GM18517 (cell line): ENCODE measurements around the gene DQX1.

Experiments used
- ATAC-seq: cut with Tn5 transposase; IDR thresholded peaks from one replicate; pipeline ENCODE4 v1.9.1; 2021; ENCODE audit warnings: mild to moderate bottlenecking, moderate library complexity; ENCODE audit not compliant: unreplicated experiment

Gene DQX1

GRCh38 chr2:74554820-74555531, 28.9 kb upstream of the DQX1 start:
- peak; percentile 38 for ATAC-seq

- ATAC-seq: peak; percentile 55
These were observed 28.1 kb upstream of the DQX1 start, which contains the start of the genes DOK1 and LOXL3 for GRCh38 chr2:74553892-74554819. TSS of gene DOK1 (plus strand) at chr2:74554720. CDS start at chr2:74554755, 35 bp downstream. TSS of gene LOXL3 (minus strand) at chr2:74553942. CDS start at chr2:74552634, 1,308 bp downstream.

DNA sequence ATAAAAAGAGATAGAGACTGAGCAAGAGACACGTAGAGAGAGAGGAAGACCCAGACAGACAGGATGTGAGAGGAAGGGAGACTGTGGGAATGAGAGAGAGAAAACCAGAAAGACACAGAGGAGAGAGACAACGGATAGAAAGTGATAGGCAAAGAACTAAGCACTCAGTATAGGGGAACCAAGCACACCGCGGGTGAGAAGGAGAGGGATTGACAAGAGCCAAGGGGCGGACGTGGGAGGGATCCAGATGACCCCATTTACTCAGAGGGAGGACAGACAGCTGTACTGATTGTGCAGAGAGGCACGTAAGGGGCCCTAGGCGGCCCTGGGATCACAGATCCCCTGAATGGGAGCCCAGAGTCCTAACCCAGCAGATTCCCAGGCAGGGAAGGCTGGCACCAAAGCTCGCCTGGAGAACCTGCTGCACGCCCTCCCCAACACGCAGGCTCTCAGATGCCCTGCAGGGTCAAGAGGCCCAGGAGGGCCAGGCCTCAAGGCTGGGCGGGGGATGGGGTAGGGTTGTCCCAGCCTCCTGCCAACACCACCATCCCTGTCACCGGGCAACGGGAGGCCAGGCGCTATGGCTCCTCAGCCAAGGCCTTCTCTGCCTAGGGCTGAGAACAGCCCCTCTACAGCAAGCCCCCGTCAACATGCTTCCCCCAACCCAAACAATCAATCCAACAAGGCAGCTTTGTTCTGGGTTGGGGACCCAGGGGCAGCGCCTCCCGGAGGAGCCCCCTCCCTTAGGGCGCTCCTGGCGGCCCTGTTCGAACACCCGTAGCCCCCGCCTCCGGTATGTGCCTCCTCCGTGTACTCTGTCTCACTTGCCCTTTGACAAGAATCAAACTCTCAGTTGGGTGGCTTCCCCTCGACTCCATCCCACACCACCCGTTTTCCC, 27.1 kb upstream of the DQX1 start:
- ATAC-seq: no peak

- ATAC-seq: no peak
These were observed 26.2 kb upstream of the DQX1 start for GRCh38 chr2:74551942-74552913.

DNA sequence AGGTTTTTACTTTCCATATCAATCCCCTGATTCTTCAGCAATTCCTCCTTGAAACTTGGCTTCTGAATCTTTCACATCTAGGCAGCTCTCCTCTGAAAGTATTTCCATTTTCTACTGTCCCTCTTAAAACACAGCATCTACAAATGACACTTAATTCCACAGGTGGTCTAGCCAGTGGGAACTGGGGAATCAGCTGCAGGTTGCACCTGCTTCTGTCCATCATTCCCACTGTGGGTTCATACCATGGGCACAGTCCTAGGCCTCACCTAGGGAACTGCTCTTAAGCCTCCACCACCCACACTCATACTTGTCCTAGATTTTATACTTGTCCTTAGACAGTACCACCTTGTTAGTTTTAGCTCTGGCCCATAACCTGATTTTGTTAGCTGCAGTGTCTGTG, 25.5 kb upstream of the DQX1 start:
- no peak for ATAC-seq

DNA sequence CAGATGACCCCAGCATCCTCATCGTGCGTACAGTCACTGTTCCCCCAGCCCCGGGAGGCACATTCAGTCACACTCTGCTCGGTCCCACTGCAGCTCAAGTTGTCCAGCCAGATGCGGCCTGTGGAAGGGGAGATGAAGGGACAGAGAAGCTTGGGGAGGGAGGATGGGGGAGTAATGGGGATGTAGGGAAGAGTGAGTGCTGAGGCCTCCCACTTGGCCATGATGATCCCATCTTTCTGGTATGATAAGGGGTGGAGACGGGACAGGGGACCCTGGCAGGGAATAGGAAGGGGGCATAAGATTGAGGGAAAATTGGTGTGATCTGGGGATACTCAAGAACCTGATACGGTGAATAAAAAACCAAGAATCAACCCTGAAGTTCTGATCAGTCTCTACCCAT, 24.2 kb upstream of the DQX1 start:
- no peak for ATAC-seq

DNA sequence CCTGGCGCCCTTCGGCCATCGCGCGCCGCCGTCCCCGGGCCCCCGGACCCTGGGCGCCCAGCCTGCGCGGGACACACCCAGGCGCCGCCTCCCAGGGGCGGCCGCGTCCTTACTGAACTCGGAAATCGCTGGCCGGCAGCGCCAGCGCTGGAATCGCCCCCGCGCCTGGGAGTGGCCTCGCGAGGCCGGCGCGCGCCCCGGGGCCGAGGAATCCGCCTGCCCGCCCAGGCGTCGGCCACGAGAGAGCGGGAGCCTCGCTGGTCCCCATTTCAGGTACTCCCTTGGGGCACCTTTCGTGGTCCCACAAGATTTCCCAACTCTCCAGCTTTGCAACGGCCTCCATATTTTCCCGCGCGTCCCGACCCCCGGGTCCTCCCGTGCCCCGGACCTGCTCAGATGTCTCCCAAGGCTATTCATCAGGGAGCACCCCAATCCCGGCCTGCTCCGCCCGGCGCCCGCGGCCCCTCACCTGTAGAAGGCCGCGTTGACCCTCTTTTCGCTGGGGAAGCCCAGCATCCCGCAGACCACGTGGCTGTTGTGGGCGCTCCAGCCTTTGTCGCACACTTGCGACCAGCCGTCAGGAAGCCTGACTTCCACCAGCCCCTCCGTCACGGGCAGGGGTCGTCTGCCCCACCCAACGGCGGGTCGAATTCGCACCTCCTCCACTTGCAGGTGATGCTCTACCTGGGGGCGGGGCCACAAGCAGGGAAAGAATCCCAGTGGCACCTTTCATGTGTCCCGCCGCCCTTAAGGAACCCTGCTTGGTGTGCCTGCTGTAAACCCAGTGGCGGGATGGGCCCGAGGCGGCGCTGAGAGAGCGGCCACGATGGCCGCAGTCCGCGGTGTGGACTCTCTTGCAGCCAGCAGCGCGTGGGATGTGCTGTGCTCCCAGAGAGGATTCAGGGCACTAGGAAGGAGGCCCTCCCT, 23.1 kb upstream of the DQX1 start:
- no peak for ATAC-seq

DNA sequence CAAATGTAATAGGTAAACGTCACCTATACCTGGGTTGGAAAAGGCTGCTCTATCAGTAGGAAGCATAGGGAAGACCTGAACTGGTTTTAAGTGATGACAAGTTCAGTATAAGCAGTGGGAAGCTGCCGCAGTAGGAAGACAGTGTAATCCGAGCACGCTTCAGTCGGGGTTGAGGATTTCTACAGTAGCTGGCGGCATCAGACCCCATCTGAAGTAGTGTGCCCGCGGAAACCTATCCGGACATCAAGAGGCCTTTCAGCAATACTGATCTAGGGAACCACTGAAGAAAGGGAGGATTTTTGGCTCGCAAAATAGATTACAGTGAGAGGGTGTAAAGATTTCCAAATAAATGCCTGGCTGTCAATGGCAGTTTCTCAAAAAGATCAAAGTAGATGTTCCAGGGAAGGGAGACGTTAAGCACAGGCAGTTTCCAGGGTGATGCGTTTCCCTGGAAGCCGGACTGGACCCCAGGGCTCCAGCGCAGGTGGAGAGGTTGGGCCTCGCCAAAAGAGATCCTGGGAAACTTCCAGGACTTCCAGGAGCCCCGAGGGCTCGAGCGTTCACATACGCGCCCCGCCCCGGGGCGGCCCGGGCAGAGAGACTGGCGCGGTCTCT, 22.4 kb upstream of the DQX1 start:
- ATAC-seq: no peak

- ATAC-seq: no peak
These were observed 20.0 kb upstream of the DQX1 start for GRCh38 chr2:74546004-74546403.

DNA sequence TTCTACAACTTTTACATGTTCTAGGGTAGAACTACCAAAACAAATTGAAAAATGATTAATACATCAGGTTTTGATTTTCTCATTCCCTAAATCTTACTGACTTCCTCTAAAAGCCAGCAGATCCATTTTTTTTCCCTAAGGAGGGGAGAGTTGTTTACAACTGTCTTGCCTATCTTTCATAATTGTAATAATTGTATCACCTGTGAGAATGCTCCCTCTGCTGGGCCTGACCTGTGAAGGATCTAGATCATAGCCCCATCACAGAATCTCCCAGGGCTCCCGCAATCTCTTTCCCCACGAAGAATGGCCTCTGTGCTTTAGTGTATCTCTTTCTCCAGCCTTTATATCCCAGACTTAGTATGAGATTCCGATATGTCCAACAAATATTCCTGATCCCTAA, 18.6 kb upstream of the DQX1 start:
- no peak for ATAC-seq

DNA sequence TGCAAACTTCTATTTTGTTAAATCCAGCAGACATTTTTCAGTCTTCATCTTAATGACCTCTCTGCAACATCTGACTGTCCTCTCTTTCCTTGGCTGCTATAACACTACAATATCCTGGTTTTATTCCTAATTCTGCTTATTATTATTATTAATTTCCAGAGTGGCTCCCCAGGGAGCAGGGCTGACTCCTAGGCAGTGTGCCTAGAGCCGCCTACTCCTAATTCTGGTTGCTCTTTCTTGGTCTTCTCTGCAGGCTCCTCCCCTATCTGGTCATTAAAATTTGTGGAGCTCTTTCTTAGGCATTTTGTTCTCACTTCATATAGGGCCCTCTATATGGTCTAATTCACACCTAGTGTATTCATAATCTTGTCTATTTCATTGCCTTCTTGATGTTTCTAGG, 16.9 kb upstream of the DQX1 start:
- ATAC-seq: no peak

DNA sequence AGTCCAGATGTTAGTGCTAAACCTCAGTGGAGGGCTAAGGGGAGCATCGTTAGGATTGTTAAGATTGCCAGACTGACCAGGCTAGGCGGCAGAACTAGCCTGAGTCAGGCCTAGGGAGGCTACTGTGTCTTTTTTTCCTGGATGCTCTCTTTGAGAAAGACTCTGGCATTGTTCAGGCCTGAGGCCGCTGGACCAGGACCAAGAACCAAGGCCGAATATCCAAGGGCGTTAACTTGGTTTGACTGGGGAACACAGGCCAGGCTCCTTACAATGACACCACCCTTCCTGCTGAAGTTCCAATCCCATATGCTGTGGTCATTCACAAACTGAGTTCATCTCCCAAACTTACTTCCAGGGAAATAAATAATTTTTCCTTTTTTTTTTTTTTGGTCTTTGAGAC, 14.3 kb upstream of the DQX1 start:
- no peak for ATAC-seq

- no peak for ATAC-seq
These were observed 12.9 kb upstream of the DQX1 start for GRCh38 chr2:74538881-74539339.

DNA sequence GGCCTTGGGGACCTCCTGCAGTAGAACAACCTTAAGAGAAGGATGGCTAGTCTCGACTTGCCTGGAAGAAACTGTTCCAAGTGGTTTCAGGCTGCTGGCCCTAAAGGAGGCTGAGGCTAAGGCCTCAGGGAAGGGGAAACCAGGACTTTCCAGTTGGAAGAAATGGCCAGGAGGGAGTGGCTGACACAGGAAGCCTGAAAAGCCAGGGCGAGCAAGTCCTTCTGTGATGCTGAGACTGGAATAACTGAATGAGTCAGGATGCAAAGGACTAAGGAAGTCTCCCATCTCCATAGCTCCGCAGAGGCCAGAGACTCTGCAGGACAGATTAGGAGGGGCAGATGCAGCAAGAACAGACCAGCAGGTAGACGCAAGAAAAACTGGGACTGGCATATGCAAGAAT, 11.1 kb upstream of the DQX1 start:
- no peak for ATAC-seq

DNA sequence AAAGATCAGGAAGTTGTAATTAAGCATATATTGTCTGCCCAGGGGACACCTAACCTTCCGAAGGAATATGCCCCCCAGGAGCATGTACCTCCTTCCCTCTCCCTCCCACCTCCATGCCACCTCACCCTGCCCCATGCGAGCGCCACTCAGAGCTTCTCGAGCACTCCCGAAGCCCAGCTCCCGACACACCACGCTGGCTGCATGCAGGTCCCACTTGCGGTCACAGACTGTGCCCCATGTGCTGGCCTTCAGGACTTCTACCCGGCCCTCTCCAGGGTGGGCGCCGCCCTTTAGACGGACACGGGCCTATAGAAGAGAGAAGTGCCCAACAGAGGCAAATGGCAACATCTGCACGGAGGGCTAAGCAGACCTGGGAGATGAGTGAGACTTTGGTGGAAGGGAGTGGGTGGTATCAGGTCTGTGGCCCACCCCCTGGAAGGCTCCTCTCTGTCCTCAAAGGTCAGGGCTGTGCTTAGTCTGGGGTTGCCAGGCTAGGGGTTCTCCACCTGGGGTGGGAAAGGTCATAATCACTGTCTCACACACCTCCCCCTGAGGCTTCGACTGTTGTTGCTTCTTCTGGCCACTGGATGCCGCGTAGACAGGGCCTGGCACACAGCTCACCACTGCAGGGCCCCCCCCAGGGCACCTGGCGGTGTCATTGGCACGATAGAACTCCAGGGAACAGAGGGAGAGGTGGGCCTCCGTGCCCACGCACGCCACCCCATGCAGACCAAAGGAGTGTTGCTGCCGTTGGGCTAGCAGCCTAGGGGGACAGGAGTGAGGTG, 10.3 kb upstream of the DQX1 start:
- ATAC-seq: no peak

DNA sequence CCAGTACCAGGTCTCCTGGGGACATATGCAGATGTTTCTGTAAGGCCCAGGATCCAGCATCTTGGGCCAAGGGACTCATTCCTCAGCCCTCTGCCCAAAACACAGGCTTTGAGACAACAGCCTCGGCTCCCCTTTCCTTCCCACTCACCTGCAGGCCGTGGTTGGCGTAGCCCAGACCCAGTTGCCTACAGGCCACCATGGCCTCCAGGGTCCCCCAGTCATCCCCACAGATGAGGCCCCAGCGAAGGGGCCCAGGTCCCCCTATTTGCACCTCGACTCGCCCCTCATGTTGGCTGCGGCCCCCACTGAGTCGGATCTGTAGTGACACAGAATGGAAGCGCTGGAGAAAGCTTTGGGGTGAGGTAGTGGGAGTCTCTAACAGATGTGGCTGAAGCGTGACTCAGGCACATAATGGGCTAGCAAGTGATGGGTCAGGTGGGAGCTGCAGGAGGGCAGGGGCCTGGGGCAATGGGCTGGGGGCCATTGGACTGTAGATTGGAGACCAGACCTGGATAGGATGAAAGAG, 9.5 kb upstream of the DQX1 start:
- ATAC-seq: no peak

GRCh38 chr2:74534411-74534810, 8.4 kb upstream of the DQX1 start:
- no peak for ATAC-seq
